ENCODE data around the gene RSU1. TPM values are rescaled to one million over a fixed set of nuclear protein-coding genes. Genes with fewer than 3 reads are reported as not detected.

Gene RSU1
- total RNA-seq, 1 donor from 2014 or later = 118 TPM

DNA sequence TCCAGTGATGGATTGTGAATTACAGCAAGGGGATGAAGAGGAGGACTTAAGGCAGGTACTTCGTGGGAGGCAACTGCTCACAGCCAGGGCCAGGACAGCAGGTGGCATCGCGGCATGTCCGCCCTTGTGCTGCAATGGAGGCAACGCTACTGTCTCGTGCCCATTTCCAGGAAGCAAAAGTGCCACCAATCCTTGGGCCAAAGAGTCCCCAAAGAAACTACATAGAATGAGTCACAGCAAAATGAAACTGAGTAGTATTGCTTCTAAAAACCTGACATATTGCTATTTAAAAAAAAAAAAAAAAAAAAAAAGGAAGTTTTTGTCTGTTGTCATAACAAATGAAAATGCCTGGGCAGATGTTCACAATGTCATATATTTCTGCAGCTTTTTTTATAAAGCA is 46.6 kb downstream of the RSU1 start:
- DNase-seq (ENCODE audit: low spot score) = no peak
- Mint-ChIP-seq H3K27ac (ENCODE audit: unreplicated experiment) (no peak overlapping the region), H3K9me3 (ENCODE audit: unreplicated experiment) (no peaks in the 10 kb centered on the region), H3K4me3 (ENCODE audit: unreplicated experiment) (no peak overlapping the region), H3K4me1 (ENCODE audit: unreplicated experiment) (peaks cover 38% of the 10 kb centered on the region), H3K36me3 (ENCODE audit: low read depth, unreplicated experiment) (peaks cover 4% of the 10 kb centered on the region), H3K27me3 (ENCODE audit: unreplicated experiment) (peaks cover 3% of the 10 kb centered on the region)
- TF ChIP-seq, protein P1, sequence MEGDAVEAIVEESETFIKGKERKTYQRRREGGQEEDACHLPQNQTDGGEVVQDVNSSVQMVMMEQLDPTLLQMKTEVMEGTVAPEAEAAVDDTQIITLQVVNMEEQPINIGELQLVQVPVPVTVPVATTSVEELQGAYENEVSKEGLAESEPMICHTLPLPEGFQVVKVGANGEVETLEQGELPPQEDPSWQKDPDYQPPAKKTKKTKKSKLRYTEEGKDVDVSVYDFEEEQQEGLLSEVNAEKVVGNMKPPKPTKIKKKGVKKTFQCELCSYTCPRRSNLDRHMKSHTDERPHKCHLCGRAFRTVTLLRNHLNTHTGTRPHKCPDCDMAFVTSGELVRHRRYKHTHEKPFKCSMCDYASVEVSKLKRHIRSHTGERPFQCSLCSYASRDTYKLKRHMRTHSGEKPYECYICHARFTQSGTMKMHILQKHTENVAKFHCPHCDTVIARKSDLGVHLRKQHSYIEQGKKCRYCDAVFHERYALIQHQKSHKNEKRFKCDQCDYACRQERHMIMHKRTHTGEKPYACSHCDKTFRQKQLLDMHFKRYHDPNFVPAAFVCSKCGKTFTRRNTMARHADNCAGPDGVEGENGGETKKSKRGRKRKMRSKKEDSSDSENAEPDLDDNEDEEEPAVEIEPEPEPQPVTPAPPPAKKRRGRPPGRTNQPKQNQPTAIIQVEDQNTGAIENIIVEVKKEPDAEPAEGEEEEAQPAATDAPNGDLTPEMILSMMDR (IDR thresholded peaks at IDR 0.05; ENCODE audit: unreplicated experiment) = no peak

DNA sequence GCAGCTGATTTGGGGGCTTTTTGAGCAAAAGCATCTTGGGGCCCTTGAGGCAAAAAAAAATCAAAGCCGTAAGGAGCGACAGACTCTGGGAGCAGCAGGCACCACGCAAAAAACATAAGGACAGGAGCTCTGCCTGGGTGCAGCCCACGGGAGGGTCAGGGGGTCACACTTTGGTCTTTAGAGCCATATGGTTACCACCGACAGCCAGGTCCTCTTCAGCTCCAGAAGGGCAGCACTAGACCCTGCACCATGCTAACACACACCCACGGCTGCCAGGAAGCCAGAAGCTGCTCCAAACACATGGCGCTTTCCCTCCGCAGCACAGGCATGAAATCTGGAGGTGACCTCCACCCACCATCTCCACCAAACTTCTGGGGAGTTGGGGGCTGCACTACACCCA is 47.1 kb downstream of the RSU1 start:
- Mint-ChIP-seq H3K4me1 (ENCODE audit: unreplicated experiment) (peaks cover 38% of the 10 kb centered on the region), H3K27ac (ENCODE audit: unreplicated experiment) (no peak overlapping the region), H3K36me3 (ENCODE audit: low read depth, unreplicated experiment) (peaks cover 4% of the 10 kb centered on the region), H3K27me3 (ENCODE audit: unreplicated experiment) (peaks cover 3% of the 10 kb centered on the region), H3K9me3 (ENCODE audit: unreplicated experiment) (no peaks in the 10 kb centered on the region), H3K4me3 (ENCODE audit: unreplicated experiment) (no peak overlapping the region)
- no peak for DNase-seq (ENCODE audit: low spot score)
- TF ChIP-seq, protein P1 (IDR thresholded peaks at IDR 0.05; ENCODE audit: unreplicated experiment) = no peak

GRCh38 chr10:16769331-16769730 is 47.9 kb downstream of the RSU1 start:
- Mint-ChIP-seq H3K9me3 (ENCODE audit: unreplicated experiment) (no peaks in the 10 kb centered on the region), H3K27me3 (ENCODE audit: unreplicated experiment) (peaks cover 3% of the 10 kb centered on the region), H3K27ac (ENCODE audit: unreplicated experiment) (no peak overlapping the region), H3K4me3 (ENCODE audit: unreplicated experiment) (no peak overlapping the region), H3K36me3 (ENCODE audit: low read depth, unreplicated experiment) (peaks cover 4% of the 10 kb centered on the region), H3K4me1 (ENCODE audit: unreplicated experiment) (peaks cover 37% of the 10 kb centered on the region)
- no peak for DNase-seq (ENCODE audit: low spot score)
- TF ChIP-seq, protein P1 (IDR thresholded peaks at IDR 0.05; ENCODE audit: unreplicated experiment) = no peak

DNA sequence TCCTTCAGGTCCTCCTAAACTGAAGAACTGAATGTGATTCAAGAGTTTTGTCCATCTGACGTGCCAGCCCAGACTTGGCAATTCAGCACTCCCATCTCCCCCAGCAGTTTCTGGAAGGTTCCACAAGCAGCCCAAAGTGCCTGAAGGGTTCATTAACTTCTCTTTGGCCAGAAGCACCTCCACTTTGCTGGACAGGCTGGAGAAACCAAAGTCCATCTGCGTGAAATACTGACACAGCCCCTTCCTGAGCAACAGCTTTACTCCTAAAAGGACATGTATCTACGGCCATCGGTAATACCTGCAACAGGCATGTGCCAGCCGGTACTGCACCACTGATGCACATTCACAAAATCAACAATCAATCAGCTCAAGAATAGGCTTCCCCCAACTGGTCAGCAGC is 48.5 kb downstream of the RSU1 start:
- Mint-ChIP-seq H3K36me3 (ENCODE audit: low read depth, unreplicated experiment) (peaks cover 4% of the 10 kb centered on the region), H3K27me3 (ENCODE audit: unreplicated experiment) (peaks cover 2% of the 10 kb centered on the region), H3K27ac (ENCODE audit: unreplicated experiment) (no peak overlapping the region), H3K4me3 (ENCODE audit: unreplicated experiment) (no peak overlapping the region), H3K4me1 (ENCODE audit: unreplicated experiment) (peaks cover 34% of the 10 kb centered on the region), H3K9me3 (ENCODE audit: unreplicated experiment) (no peaks in the 10 kb centered on the region)
- TF ChIP-seq, protein P1 (IDR thresholded peaks at IDR 0.05; ENCODE audit: unreplicated experiment) = no peak
- no peak for DNase-seq (ENCODE audit: low spot score)

DNA sequence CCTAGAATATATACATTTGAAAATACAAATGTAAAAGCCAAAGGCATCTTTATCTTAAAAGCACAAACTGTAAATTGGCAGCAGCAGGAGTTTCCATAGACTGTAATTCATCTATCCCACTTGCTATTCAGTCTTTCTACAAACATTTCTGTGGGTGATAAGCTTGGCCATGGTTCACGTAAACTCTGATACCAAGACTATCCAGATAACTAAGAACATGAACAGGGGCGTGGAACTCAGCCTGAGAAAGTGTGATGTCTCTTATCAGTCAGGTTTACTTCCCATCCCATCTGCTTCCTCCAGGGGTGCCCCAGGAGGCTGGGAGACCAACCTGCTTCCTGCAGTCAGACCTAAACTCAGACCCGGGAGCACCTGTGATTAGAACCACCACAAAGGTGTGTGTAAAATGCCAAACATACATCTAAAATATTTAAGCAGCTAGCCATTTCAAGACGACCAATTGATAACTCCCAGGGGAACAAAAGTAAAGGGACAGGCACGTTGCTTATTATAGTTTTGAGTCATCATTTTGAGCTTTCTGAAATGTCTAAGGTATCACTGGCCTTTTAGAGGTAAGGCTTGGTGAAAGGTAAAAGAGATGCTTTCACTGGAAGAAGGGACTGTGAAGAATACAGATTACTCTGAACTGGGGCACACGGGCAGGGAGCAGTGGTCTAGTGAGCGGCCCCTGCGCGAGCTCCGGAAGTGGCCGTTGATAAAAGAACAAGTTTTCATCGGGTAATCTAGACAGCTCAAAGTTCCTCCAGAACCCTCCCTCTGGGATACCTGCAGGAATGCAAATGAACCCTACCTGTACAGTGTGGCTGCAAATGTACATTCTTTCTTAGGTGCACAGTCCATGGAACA is 51.5 kb downstream of the RSU1 start:
- no peak overlapping the region for H3K27ac Mint-ChIP-seq (ENCODE audit: unreplicated experiment)

More for the DNA sequence above, 51.5 kb downstream of the RSU1 start:
- no peaks in the 10 kb centered on the region for H3K9me3 Mint-ChIP-seq (ENCODE audit: unreplicated experiment)
- H3K36me3 Mint-ChIP-seq (ENCODE audit: low read depth, unreplicated experiment) = peaks cover 4% of the 10 kb centered on the region
- peaks cover 14% of the 10 kb centered on the region for H3K4me1 Mint-ChIP-seq (ENCODE audit: unreplicated experiment)
- TF ChIP-seq, protein P1 (IDR thresholded peaks at IDR 0.05; ENCODE audit: unreplicated experiment) = no peak
- DNase-seq (ENCODE audit: low spot score) = no peak
- no peak overlapping the region for H3K4me3 Mint-ChIP-seq (ENCODE audit: unreplicated experiment)
- no peaks in the 10 kb centered on the region for H3K27me3 Mint-ChIP-seq (ENCODE audit: unreplicated experiment)
